Spleen (tissue), 7 donors: Measurements from ENCODE around the gene CCDC181.
"Not testable (repeated sequence)": the region's sequence is repeated elsewhere in the genome, so short reads cannot be mapped to it uniquely, and the experiment has no call there.

Experiments used
- POLR2A ChIP-seq, 3 donors: fragments of 450-650 bp; IDR thresholded peaks; one replicate each; pipeline ENCODE4 v1.5.1; 2017; ENCODE audit warnings: antibody characterized with exemption in 3 of 3, mild to moderate bottlenecking in 1 of 3
- TF ChIP-seq, protein P1 (sequence below), 11 experiments: fragments of 200-600 bp in 7 of 11; fragments of 450-650 bp in 4 of 11; sonication (generic) in 4 of 11; IDR thresholded peaks in 8 of 11; conservative IDR thresholded peaks in 3 of 11; 1 replicate in 7 of 11; 2 replicates in 4 of 11; pipeline versions ENCODE4 v1.4.0 to v1.8.0; 2016 to 2021; ENCODE audit warnings: antibody characterized with exemption in 11 of 11, inconsistent platforms in 4 of 11, mild to moderate bottlenecking in 1 of 11
- donor health status: DM: no; HTN: no; CAD: no; lungs with moderate emphysema.
- donor health status: DM: no; HTN: no; CAD: no.
- donor health status: DM: no; HTN: no; CAD: no.

DNA sequence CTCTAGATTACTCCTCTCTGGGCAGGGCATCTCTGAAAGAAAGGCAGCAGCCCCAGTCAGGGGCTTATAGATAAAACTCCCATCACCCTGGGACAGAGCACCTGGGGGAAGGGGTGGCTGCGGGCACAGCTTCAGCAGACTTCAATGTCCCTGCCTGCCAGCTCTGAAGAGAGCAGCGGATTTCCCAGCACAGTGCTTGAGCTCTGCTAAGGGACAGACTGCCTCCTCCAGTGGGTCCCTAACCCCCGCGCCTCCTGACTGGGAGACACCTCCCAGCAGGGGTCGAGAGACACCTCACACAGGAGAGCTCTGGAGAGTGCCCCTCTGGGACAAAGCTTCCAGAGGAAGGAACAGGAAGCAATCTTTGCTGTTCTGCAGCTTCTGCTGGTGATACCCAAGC lies 18.9 kb downstream of the CCDC181 start:
- TF ChIP-seq, protein P1, sequence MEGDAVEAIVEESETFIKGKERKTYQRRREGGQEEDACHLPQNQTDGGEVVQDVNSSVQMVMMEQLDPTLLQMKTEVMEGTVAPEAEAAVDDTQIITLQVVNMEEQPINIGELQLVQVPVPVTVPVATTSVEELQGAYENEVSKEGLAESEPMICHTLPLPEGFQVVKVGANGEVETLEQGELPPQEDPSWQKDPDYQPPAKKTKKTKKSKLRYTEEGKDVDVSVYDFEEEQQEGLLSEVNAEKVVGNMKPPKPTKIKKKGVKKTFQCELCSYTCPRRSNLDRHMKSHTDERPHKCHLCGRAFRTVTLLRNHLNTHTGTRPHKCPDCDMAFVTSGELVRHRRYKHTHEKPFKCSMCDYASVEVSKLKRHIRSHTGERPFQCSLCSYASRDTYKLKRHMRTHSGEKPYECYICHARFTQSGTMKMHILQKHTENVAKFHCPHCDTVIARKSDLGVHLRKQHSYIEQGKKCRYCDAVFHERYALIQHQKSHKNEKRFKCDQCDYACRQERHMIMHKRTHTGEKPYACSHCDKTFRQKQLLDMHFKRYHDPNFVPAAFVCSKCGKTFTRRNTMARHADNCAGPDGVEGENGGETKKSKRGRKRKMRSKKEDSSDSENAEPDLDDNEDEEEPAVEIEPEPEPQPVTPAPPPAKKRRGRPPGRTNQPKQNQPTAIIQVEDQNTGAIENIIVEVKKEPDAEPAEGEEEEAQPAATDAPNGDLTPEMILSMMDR (IDR thresholded peaks at IDR 0.05 in 8 of 11, conservative IDR thresholded peaks at IDR 0.05 in 3 of 11): not testable (repeated sequence)
- not testable (repeated sequence) for TF ChIP-seq POLR2A (IDR thresholded peaks at IDR 0.05)
